NCI-H2107 (cell line): ENCODE data around the gene STRBP.
"Not testable (repeated sequence)": the region's sequence is repeated elsewhere in the genome, so short reads cannot be mapped to it uniquely, and the experiment has no call there.

Source experiments
- DNase-seq: peaks from one replicate; lab custom pipeline; 2025; lab: John Stamatoyannopoulos, UW

STRBP gene

DNA sequence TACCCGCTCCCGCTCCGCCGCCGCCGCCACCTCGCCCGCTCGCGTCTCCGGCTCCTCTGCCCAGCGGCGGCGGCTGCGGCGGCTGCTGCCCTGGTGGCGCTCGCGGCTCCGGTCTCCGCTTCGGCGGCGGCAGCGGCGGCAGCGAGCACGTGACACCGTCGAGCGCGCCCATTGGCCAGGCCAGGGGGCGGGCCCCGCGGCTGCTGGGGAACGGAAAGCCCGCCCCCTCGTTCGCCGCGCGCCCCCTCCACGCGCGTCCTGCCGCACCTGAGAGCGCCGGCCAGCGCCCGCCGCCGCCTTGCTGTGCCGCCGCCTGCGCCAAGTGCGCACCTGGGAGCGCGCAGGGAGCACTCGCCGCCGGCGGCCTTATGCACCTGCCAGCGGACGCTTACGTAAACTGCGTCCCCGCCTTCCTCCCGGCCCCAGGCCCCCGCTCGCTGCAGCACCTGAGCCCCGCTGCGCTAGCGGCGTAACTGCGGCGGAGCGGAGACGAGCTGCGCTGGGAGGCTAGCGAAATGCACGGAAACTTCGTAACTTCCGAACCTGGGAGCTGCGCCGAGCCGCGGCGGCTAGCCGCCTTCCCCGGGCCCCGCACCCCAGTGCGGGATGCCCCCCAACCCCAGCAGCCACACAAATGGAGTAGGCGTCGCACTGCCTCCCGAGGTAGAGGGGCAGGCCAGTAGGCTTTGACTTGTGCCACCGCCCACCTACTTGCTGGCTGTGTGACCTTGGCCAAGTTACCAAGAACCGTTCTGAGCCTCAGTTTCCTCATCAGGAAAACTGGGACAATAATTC is at the start of gene STRBP:
Gene STRBP (minus strand): TSS at position 122 of the 795 bp plus-strand sequence. CDS start 84,452 bp downstream, outside the sequence.
- peak; percentile 91 for DNase-seq

DNA sequence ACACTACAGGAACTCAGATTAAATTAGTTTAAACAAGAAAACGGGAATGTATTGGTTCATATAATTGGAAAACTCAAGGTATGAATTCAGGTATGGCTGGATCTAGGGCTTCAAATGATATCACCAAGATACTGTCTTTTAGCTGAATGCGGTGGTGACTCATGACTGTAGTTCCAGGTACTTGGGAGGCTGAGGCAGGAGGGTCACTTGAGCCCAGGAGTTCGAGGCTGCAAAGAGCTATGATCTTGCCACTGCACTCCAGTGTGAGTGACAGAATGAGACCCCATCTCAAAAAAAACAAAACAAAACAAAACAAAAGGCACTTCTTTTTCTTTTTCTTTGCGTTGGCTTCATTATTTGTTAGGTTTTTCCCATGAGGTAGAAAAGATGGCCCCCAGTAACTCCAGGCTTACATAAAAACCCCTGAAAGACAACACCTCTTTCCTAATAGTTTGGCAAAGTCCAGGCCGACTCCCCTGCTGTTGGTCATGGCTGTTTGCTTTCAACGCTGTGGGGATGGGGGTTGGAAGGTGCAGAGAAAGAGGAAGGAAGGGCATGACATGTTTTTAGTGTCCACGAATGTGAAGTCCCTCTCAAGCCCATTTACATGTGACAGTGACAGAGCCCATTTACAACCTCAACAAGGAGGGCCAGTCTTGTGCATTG is 47.8 kb upstream of the STRBP start:
- no peak for DNase-seq

DNA sequence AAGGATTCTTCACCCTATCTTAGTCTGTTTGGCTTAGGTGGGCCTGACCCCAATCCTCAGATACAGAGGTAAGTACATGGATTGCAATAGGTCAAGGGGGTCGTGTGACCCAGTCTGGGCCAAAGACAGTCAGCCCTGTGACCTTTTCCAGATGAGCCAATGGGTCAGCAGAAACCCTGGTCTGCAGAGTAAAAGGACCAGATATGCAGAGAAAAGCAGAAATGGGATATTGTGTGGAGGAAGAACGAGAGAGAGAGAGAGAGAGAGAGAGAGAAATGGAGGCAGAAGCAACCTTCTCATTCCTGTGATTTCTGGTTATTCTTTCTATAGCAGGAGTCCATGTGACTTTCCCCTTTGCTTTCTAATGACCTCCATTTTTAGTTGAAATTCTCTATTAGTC is 47.2 kb upstream of the STRBP start:
- no peak for DNase-seq

GRCh38 chr9:123314617-123315016 is 46.2 kb upstream of the STRBP start:
- DNase-seq = no peak

- DNase-seq = no peak
Observed at GRCh38 chr9:123312306-123312877, 44.0 kb upstream of the STRBP start.

DNA sequence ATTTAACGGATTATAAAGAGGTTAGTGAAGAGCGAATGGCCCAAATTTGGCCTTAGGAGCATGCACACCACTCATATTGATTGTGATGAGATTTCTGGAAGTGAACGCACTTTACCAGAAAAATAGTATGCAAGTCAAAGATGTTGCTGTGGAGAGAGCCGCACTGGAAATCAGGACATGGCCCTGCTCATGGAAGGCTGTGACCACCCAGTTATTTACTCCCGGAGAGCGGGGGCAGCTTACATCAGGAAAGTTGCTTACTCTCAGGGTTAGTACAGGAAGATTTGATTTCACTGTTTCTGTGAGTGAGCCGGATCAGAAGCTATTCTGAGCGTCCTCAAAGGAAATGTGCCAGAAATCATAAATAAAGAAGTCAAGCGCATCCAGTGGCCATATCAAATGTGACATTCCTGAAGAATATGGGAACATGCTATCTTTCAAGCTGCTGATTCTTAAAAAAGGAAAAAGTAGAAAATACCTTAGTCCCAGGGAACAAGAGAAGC is 42.9 kb upstream of the STRBP start:
- no peak for DNase-seq

DNA sequence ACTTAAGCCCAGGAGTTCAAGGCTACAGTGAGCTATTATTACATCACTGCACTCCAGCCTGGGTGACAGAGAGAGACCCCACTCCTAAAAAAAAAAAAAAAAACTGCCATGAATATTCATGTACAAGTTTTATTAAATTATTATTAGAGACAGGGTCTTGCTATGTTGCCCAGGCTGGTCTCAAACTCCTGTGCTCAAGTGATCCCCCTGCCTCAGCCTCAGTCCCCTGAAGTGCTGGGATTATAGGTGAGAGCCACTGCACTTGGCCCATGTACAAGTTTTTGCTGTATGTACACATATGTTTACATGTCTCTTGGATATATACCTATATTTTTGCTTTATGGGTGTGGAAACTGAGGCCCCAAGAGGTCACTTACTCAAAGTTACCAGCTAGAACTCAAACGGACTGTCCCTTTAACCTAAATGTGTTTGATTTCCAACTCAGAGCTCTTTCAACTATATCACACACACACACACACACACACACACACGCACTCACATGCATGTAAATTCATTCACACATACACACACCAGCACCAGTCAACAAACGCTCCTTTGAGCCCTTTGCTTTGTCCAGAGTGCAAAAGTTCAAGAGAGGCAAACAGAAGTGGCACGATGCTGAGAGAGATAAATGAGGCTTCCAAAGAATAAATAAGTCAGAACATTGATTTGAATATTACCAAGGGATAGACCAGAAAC is 42.3 kb upstream of the STRBP start:
- DNase-seq = no peak

GRCh38 chr9:123309611-123310010 is 41.2 kb upstream of the STRBP start:
- no peak for DNase-seq

- no peak for DNase-seq
Observed at GRCh38 chr9:123305879-123306278, 37.5 kb upstream of the STRBP start.

- no peak for DNase-seq
Observed at GRCh38 chr9:123304340-123304691, 35.9 kb upstream of the STRBP start.

DNA sequence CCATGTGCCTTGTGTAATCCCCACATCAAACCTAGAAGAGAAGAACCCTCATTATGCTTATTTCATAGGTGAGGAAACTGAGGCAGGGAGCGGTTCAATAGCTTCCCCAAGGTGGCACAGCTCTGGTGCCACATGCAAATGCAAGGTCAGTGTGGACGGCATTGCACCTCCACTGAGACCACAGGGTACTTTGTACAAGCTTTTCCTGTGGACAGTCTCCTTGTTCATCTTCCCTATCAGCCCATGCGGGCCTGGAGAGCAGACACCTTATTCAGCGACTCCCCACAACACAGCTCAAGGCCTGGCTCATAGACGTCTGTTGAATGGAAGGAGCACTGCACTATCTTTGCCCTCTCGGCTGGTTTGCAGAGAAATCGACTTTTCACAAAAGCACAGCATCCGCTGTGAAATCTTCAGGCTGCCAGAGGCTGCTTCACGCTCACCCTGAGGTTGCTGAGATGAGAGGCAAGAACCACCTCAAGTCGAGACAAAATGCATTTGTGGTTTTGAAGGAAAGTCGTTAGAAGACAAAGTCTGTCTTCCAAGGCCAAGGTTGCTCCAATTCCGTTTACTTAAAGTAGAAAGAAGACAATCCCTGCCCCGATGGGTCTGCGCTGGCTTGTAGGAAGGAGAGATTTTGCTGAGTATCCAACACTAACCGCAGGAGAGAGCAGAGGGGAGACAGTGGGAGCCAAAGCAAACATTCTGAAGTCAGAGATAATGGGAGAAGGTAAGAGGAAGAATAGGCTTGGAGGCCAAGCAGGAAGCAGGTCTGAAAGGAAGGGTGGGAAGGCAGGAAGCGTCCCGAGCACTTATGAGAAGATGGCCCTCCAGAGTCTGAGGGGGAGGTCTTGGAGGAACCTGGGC is 34.2 kb upstream of the STRBP start:
- no peak for DNase-seq

- not testable (repeated sequence) for DNase-seq
Observed at GRCh38 chr9:123301936-123302335, 33.5 kb upstream of the STRBP start.

- DNase-seq = no peak
Observed at GRCh38 chr9:123300554-123300953, 32.2 kb upstream of the STRBP start.

GRCh38 chr9:123299558-123300126 is 31.3 kb upstream of the STRBP start:
- DNase-seq = no peak

DNA sequence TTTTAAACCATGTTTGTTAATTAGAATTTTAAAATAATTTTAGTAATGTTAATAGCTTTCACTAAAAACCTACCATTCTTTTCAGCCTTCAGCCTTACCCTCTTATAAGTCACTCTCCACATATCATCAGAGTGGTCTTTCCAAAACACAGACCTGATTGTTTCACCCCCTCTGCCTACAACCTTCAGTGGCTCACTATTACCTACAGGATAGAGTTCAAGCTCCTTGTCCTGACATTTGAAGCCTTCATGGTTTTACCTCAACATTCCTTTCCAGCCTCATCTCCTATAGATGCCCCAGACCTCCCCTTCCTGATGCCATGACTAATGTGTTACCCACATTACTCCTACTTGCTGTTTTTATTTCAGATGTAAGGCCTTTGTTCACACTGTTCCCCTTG is 27.8 kb upstream of the STRBP start:
- DNase-seq = no peak

GRCh38 chr9:123291736-123292135 is 23.4 kb upstream of the STRBP start:
- DNase-seq = no peak

- DNase-seq = no peak
Observed at GRCh38 chr9:123290764-123291163, 22.4 kb upstream of the STRBP start.

DNA sequence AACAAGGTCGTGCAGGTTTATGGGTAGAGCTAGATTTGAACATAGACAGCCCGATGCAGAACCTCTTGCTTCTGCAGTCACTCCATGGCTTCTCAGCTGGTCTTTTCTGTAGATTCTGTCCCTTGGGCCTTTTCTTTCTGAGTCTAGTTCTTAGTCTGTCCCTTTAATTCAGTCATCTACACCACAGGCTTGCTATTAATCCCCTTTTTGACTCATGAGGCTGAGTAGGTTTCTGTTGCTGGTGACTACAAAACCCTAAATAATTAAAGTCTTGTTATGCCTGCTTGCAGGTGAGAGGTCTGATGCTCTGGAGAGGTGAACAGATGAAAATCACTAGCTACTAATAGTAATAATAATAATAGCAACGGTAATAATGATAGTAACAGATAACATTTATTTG is 19.3 kb upstream of the STRBP start:
- DNase-seq = no peak

DNA sequence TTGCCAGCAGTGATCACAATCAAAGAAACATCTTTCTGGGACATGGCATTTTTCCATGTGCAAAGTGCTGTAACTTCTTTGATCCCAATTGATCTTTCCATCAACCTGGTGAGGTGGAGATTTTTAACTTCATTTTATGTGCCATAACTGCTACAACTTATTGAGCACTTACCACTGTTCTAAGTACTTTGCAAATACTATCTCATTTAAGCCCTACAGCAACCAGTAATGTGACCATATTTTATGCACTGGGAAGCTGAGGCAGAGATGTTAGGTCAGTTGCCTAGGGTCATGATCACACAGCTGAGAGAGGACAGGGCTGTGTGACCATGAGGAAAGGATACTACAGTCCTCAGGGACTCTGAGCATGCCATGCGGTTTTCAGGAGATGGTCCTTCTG is 17.9 kb upstream of the STRBP start:
- DNase-seq = no peak

GRCh38 chr9:123284656-123285055 is 16.3 kb upstream of the STRBP start:
- no peak for DNase-seq

DNA sequence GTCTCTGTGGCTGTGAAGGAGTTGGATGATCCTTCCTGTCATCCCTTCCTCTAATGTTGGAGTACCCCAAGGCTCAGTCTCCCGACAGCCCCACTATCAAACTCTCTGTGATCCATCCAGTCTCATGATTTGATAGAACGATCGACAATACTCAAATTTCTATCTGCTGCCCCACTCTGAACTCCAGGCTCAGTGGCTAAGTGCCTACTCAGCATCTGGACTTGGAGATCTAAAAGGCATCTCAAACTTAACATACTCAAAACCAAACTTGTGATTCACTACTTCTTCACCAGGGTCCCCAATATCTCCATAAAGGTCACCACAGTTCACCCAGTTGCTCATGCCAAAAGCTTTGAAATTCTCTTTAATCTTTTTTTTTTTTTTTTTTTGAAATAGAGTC is 15.1 kb upstream of the STRBP start:
- no peak for DNase-seq
